Measurements from ENCODE around the gene NEMF.
A peak's percentile ranks its signal among the peaks of the same experiment; 100 is the strongest.
"Not testable (repeated sequence)": the region's sequence is repeated elsewhere in the genome, so short reads cannot be mapped to it uniquely, and the experiment has no call there.

NEMF gene

GRCh38 chr14:49881350-49882001, 28.9 kb upstream of the NEMF start:
- no peak overlapping the region for H3K4me3 ChIP-seq (ENCODE audit: low read length)
- DNase-seq (ENCODE audit: low read depth, low spot score): no peak

GRCh38 chr14:49880267-49881064, 27.9 kb upstream of the NEMF start:
- no peak overlapping the region for H3K4me3 ChIP-seq (ENCODE audit: low read length)
- no peak for DNase-seq (ENCODE audit: low read depth, low spot score)

GRCh38 chr14:49879646-49880204, 27.1 kb upstream of the NEMF start:
- no peak overlapping the region for H3K4me3 ChIP-seq (ENCODE audit: low read length)
- peak; percentile 72 for DNase-seq (ENCODE audit: low read depth, low spot score)

GRCh38 chr14:49876563-49877127, 24.1 kb upstream of the NEMF start:
- H3K4me3 ChIP-seq (ENCODE audit: low read length): no peak overlapping the region
- no peak for DNase-seq (ENCODE audit: low read depth, low spot score)

- H3K4me3 ChIP-seq (ENCODE audit: low read length): no peak overlapping the region
- no peak for DNase-seq (ENCODE audit: low read depth, low spot score)
Measured at GRCh38 chr14:49875640-49876198, 23.1 kb upstream of the NEMF start.

- not testable (repeated sequence) for H3K4me3 ChIP-seq (ENCODE audit: low read length); DNase-seq (ENCODE audit: low read depth, low spot score)
Measured at GRCh38 chr14:49873548-49873947, 21.0 kb upstream of the NEMF start.

- DNase-seq (ENCODE audit: low read depth, low spot score): no peak
- H3K4me3 ChIP-seq (ENCODE audit: low read length): no peak overlapping the region
Measured at GRCh38 chr14:49870908-49871307, 18.3 kb upstream of the NEMF start.

GRCh38 chr14:49868720-49869114, 16.1 kb upstream of the NEMF start:
- peak overlapping the region; percentile 80 for H3K4me3 ChIP-seq (ENCODE audit: low read length)

GRCh38 chr14:49867831-49868719, 15.5 kb upstream of the NEMF start:
- DNase-seq (ENCODE audit: low read depth, low spot score): peak; percentile 90
- peak overlapping the region; percentile 80 for H3K4me3 ChIP-seq (ENCODE audit: low read length)

More at GRCh38 chr14:49868720-49869114, 16.1 kb upstream of the NEMF start:
- DNase-seq (ENCODE audit: low read depth, low spot score): no peak

GRCh38 chr14:49865431-49865859, 12.9 kb upstream of the NEMF start:
- no peak overlapping the region for H3K4me3 ChIP-seq (ENCODE audit: low read length)
- DNase-seq (ENCODE audit: low read depth, low spot score): peak; percentile 60

- peak overlapping the region; percentile 99 for H3K4me3 ChIP-seq (ENCODE audit: low read length)
- DNase-seq (ENCODE audit: low read depth, low spot score): peak; percentile 58
Measured at GRCh38 chr14:49863487-49864281, 11.1 kb upstream of the NEMF start.

GRCh38 chr14:49862089-49862673, 9.6 kb upstream of the NEMF start:
- peak overlapping the region; percentile 99 for H3K4me3 ChIP-seq (ENCODE audit: low read length)
- DNase-seq (ENCODE audit: low read depth, low spot score): peak; percentile 92

- DNase-seq (ENCODE audit: low read depth, low spot score): peak; percentile 78
- peak overlapping the region; percentile 99 for H3K4me3 ChIP-seq (ENCODE audit: low read length)
Measured at GRCh38 chr14:49861699-49862088, 9.1 kb upstream of the NEMF start.

- no peak for DNase-seq (ENCODE audit: low read depth, low spot score)
- peak overlapping the region; percentile 99 for H3K4me3 ChIP-seq (ENCODE audit: low read length)
Measured at GRCh38 chr14:49860988-49861698, 8.6 kb upstream of the NEMF start.

- DNase-seq (ENCODE audit: low read depth, low spot score): no peak
- H3K4me3 ChIP-seq (ENCODE audit: low read length): no peak overlapping the region
Measured at GRCh38 chr14:49858383-49858782, 5.8 kb upstream of the NEMF start.

- no peak overlapping the region for H3K4me3 ChIP-seq (ENCODE audit: low read length)
- no peak for DNase-seq (ENCODE audit: low read depth, low spot score)
Measured at GRCh38 chr14:49857427-49858003, 4.9 kb upstream of the NEMF start.

Measured in Jurkat, Clone E6-1 (cell line).